ENCODE results near the gene LELP1.

The LELP1 gene

GRCh38 chr1:153251562-153251961 lies 48.3 kb downstream of the LELP1 start:
- TF ChIP-seq CTCF (conservative IDR thresholded peaks at IDR 0.05; ENCODE audit: low read depth, low read length): no peak
- H3K4me3 ChIP-seq (ENCODE audit: low read length): no peak overlapping the region

GRCh38 chr1:153251988-153252387 lies 48.8 kb downstream of the LELP1 start:
- TF ChIP-seq CTCF (conservative IDR thresholded peaks at IDR 0.05; ENCODE audit: low read depth, low read length): no peak
- no peak overlapping the region for H3K4me3 ChIP-seq (ENCODE audit: low read length)
- DNase-seq (ENCODE audit: low read depth): no peak

More at GRCh38 chr1:153251562-153251961, 48.3 kb downstream of the LELP1 start:
- DNase-seq (ENCODE audit: low read depth): no peak

- TF ChIP-seq CTCF (conservative IDR thresholded peaks at IDR 0.05; ENCODE audit: low read depth, low read length): no peak
- H3K4me3 ChIP-seq (ENCODE audit: low read length): no peak overlapping the region
- no peak for DNase-seq (ENCODE audit: low read depth)
These were observed 49.8 kb downstream of the LELP1 start for GRCh38 chr1:153253076-153253475.

GRCh38 chr1:153253693-153254092 lies 50.5 kb downstream of the LELP1 start:
- H3K4me3 ChIP-seq (ENCODE audit: low read length): no peak overlapping the region
- TF ChIP-seq CTCF (conservative IDR thresholded peaks at IDR 0.05; ENCODE audit: low read depth, low read length): no peak
- no peak for DNase-seq (ENCODE audit: low read depth)
